ENCODE results near the gene FCHSD2. TPM values are rescaled to one million over a fixed set of nuclear protein-coding genes. Genes with fewer than 3 reads are reported as not detected.

FCHSD2 gene
- total and polyA plus RNA-seq, 10 donors = 30.2 to 129 (median 69.7) TPM

DNA sequence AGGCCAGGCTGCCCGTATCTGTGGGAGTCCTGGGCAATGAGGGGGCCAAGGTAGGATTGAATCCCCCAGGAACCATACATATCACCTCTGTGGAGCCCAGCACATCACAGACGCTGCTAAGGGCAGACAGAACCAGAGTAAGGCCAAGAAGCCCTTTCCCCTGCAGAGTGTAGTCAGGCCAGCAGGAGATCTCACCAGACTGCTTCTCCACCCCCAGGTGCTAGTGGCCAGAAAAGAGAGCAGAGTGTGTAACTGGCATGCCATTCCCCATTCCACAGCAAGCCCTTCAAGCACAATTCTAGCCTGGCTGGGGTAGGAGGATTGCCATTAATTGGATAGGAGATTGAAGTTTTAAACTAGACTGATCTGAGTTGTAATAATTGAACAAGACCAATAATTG lies 28.0 kb upstream of the FCHSD2 start:
- Histone ChIP-seq H3K27me3 (replicated peaks in 1 of 7) (no peaks in the 10 kb centered on the region), H3K9me3 (no peaks in the 10 kb centered on the region), H3K36me3 (no peaks in the 10 kb centered on the region), H3K4me3 (no peak overlapping the region), H3K27ac (no peak overlapping the region), H3K4me1 (peaks cover 9 to 90% (median 56%) of the 10 kb centered on the region in 6 donors)
- WGBS, 5 donors = 86 to 100% (median 94%) methylated on average over 1 to 2 of the region's 2 CpGs
- intact Hi-C loops (cut with DNase I; ENCODE audit: low total_unique reads) = loop anchor here (10.0 kb wide), 1 partner anchor 445 kb away; no protein-coding TSS in a partner anchor
- TF ChIP-seq, protein P1, sequence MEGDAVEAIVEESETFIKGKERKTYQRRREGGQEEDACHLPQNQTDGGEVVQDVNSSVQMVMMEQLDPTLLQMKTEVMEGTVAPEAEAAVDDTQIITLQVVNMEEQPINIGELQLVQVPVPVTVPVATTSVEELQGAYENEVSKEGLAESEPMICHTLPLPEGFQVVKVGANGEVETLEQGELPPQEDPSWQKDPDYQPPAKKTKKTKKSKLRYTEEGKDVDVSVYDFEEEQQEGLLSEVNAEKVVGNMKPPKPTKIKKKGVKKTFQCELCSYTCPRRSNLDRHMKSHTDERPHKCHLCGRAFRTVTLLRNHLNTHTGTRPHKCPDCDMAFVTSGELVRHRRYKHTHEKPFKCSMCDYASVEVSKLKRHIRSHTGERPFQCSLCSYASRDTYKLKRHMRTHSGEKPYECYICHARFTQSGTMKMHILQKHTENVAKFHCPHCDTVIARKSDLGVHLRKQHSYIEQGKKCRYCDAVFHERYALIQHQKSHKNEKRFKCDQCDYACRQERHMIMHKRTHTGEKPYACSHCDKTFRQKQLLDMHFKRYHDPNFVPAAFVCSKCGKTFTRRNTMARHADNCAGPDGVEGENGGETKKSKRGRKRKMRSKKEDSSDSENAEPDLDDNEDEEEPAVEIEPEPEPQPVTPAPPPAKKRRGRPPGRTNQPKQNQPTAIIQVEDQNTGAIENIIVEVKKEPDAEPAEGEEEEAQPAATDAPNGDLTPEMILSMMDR (IDR thresholded peaks at IDR 0.05 in 8 of 11, conservative IDR thresholded peaks at IDR 0.05 in 3 of 11) = no peak
- TF ChIP-seq POLR2AphosphoS5 (IDR thresholded peaks at IDR 0.05) = no peak
- no peak for TF ChIP-seq POLR2A (IDR thresholded peaks at IDR 0.05)
- peak; percentile 32 for DNase-seq

DNA sequence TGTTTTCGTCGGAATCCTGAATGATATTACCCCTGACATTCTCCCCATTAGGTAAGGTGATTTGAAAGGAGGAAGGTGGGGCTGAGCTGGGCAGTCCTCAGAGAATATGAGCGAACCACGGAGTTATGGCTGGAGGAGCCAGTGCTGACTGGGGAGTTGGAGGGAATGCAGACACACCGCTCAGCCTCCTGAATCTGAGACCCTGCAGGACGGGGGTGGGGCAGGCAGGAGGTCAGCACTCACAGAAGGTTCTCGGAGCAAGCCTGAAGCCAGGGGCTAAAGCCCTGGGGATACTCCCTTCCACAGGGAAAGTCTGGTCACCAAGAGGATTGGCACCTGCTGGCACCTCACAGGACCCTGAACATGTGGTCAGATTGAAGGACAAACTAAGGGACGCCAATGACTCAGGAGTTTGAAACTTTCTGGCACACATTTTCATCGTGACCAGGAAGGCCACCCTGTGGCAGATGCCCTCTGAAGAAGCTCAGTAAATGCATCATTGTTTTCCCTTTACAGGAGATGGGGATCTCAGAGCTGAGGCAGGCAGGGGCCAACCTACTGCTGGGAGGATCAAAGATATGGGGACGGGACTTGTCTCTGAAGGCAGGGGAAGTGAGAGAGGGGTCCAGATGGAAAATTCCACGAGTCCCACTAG lies 26.9 kb upstream of the FCHSD2 start:
- Histone ChIP-seq H3K36me3 (no peaks in the 10 kb centered on the region), H3K27ac (peak overlapping the region in 4 of 8 donors; percentile 23 to 66 (median 58)), H3K4me1 (peaks cover 8 to 82% (median 55%) of the 10 kb centered on the region in 6 donors), H3K4me3 (no peak overlapping the region), H3K27me3 (replicated peaks in 1 of 7) (no peaks in the 10 kb centered on the region), H3K9me3 (no peaks in the 10 kb centered on the region)
- 85 to 88% (median 85%) methylated on average over 11 of the region's 11 CpGs for WGBS, 5 donors
- TF ChIP-seq, protein P1 (IDR thresholded peaks at IDR 0.05 in 8 of 11, conservative IDR thresholded peaks at IDR 0.05 in 3 of 11) = no peak
- TF ChIP-seq POLR2AphosphoS5 (IDR thresholded peaks at IDR 0.05) (no peak), POLR2A (IDR thresholded peaks at IDR 0.05) (no peak)
- intact Hi-C loops (cut with DNase I; ENCODE audit: low total_unique reads) = no loop called here
- DNase-seq = peak; percentile 35

DNA sequence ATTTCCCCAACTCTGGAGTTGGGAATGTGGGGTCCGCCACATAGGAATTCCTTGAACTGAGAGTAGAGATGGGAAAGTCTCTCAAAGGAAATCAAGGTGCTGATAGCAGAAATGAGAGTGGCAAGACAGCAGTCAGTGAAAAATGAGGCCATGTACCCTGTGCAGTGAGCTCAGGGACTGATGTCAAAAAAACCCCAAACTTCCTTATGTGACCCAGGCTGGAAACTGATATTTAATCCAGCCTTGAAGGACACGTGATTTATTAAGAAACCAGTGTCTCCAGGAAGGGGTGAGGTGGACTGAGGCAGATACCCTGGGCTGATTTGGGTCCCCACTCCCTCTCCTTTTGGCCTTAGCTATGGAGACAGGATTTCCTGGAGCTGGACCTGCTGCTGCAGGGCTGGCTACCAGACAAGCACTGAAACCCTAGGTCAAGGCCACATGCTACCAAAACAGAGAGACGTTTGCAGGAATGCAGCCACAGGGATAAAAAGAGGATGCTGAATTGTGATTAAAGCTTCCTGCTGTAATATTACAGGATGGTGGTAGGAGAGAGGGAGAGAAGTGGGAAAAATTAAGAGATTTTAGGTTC lies 25.3 kb upstream of the FCHSD2 start:
- Histone ChIP-seq H3K27ac (peak overlapping the region in 6 of 8 donors; percentile 6 to 66 (median 47)), H3K36me3 (no peaks in the 10 kb centered on the region), H3K4me3 (no peak overlapping the region), H3K27me3 (replicated peaks in 1 of 7) (no peaks in the 10 kb centered on the region), H3K4me1 (peaks cover 6 to 71% (median 51%) of the 10 kb centered on the region in 6 donors), H3K9me3 (no peaks in the 10 kb centered on the region)
- DNase-seq = peak; percentile 38
- WGBS, 5 donors = 45 to 51% (median 47%) methylated on average over 3 of the region's 3 CpGs
- TF ChIP-seq POLR2AphosphoS5 (IDR thresholded peaks at IDR 0.05) = peak in 2 of 3 donors; percentile 48 to 54
- TF ChIP-seq, protein P1 (IDR thresholded peaks at IDR 0.05 in 8 of 11, conservative IDR thresholded peaks at IDR 0.05 in 3 of 11) = no peak
- intact Hi-C loops (cut with DNase I; ENCODE audit: low total_unique reads) = no loop called here

DNA sequence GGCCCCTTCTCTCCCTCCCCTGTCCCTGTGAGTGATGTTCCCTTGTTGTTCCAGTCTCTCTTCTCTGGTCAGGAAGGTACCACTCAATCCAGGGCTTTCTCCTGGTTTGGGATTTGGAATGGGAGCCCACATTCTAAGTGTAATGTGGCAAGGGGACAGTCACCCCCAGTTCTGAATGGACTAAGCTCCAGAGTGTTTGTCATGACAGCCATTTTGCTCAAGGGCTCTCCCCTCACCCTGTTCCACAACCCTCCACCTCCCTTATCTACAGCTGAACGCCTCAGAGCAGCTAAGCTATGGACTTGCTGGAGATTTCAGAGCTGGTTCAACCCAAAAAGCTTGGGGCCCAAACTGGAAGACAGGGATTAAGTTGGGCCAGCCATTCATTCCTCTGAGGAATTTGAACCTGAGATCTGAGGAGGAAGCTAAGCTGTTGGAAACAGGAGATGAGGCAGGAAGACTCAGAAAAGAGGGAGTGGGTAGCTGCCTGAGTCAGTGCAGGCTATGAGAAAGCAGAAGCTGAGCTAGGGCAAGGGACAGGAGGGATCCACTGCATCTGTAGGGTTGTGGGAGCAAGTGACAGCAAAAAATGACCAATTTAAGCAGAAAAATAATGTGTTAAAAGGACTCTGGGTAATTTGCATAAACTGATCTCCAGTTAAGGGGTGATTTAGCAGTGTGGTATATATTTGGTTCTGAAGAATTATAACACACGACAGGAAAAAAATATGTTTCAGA lies 22.9 kb upstream of the FCHSD2 start:
- TF ChIP-seq POLR2A (IDR thresholded peaks at IDR 0.05) (no peak), POLR2AphosphoS5 (IDR thresholded peaks at IDR 0.05) (no peak)
- TF ChIP-seq, protein P1 (IDR thresholded peaks at IDR 0.05 in 8 of 11, conservative IDR thresholded peaks at IDR 0.05 in 3 of 11) = no peak
- 86 to 88% (median 87%) methylated on average over 2 of the region's 2 CpGs for WGBS, 5 donors
- intact Hi-C loops (cut with DNase I; ENCODE audit: low total_unique reads) = no loop called here
- Histone ChIP-seq H3K27me3 (replicated peaks in 1 of 7) (no peaks in the 10 kb centered on the region), H3K4me3 (no peak overlapping the region), H3K27ac (no peak overlapping the region), H3K36me3 (no peaks in the 10 kb centered on the region), H3K4me1 (peaks cover 5 to 65% (median 40%) of the 10 kb centered on the region in 6 donors), H3K9me3 (no peaks in the 10 kb centered on the region)
- no peak for DNase-seq
